PC-3 (cell line): ENCODE results near the gene SVBP. TPM values are rescaled to one million over a fixed set of nuclear protein-coding genes. Genes with fewer than 3 reads are reported as not detected.

Source experiments
- ATAC-seq: fragments of 200-7000 bp; cut with Tn5 transposase; 2 replicates; pipeline ENCODE4 v1.9.1; 2020; ENCODE audit warnings: mild to moderate bottlenecking, moderate library complexity
- BruUV-seq: library from RNA; stranded (reverse); fragments of 400-500 nt; replicated peaks from 2 replicates; lab custom pipeline; 2021; lab: Mats Ljungman, UMichigan
- CTCF ChIA-PET: fragments of 300-600 bp; sonication (Branson Sonifier 250); formaldehyde crosslinking; loops from one replicate; lab custom pipeline; 2022; ENCODE audit warnings: antibody characterized with exemption; lab: Charles Lee
- POLR2A ChIA-PET: fragments of 300-600 bp; sonication (Branson Sonifier 250); formaldehyde crosslinking; loops from one replicate; lab custom pipeline; 2022; ENCODE audit warnings: antibody characterized with exemption; ENCODE audit not compliant: unreplicated experiment; lab: Charles Lee
- DNase-seq: peaks from one replicate; pipeline ENCODE4 v3.0.0-alpha.2; 2015
- H2AFZ ChIP-seq: fragments of 300-600 bp; sonication (generic); 2 replicates; pipeline ENCODE4 v1.6.0; 2016; ENCODE audit warnings: antibody characterized with exemption, low read length
- H3F3A ChIP-seq: fragments of 300-600 bp; sonication (generic); one replicate; pipeline ENCODE4 v1.6.0; 2017; ENCODE audit warnings: antibody characterized with exemption, low read length, control low read depth, mild to moderate bottlenecking; ENCODE audit not compliant: unreplicated experiment
- H3K27ac ChIP-seq: fragments of 300-600 bp; sonication (generic); 2 replicates; pipeline ENCODE4 v1.5.1; 2016; ENCODE audit warnings: mild to moderate bottlenecking, low read length
- H3K27me3 ChIP-seq: fragments of 300-600 bp; sonication (generic); 2 replicates; pipeline ENCODE4 v1.6.1; 2016; ENCODE audit warnings: low read length, mixed read lengths
- H3K36me3 ChIP-seq: fragments of 300-600 bp; sonication (generic); 2 replicates; pipeline ENCODE4 v1.6.1; 2016; ENCODE audit warnings: low read depth, mixed run types, low read length, mixed read lengths
- H3K4me1 ChIP-seq: fragments of 300-600 bp; sonication (generic); 2 replicates; pipeline ENCODE4 v1.5.1; 2016; ENCODE audit warnings: low read length; ENCODE audit not compliant: insufficient read depth
- H3K4me2 ChIP-seq: fragments of 300-600 bp; sonication (generic); 2 replicates; pipeline ENCODE4 v1.6.0; 2016; ENCODE audit warnings: low read length
- H3K4me3 ChIP-seq: fragments of 300-600 bp; sonication (generic); 2 replicates; pipeline ENCODE4 v1.5.1; 2016; ENCODE audit warnings: mild to moderate bottlenecking, low read length, mixed read lengths
- H3K79me2 ChIP-seq: fragments of 300-600 bp; sonication (generic); 2 replicates; pipeline ENCODE4 v1.6.1; 2017; ENCODE audit warnings: low read length, mixed read lengths
- H3K9ac ChIP-seq: fragments of 300-600 bp; sonication (generic); 2 replicates; pipeline ENCODE4 v1.6.0; 2016; ENCODE audit warnings: mild to moderate bottlenecking, low read length
- H3K9me2 ChIP-seq: fragments of 300-600 bp; sonication (generic); replicated peaks from 2 replicates; pipeline ENCODE4 v1.6.1; 2016; ENCODE audit warnings: mixed run types, low read length, mixed read lengths
- H3K9me3 ChIP-seq: fragments of 300-600 bp; sonication (generic); 2 replicates; pipeline ENCODE4 v1.6.1; 2016; ENCODE audit warnings: low read length, mixed read lengths
- H4K20me1 ChIP-seq: fragments of 300-600 bp; sonication (generic); 2 replicates; pipeline ENCODE4 v1.6.1; 2016; ENCODE audit warnings: low read length, mixed read lengths
- EZH2 ChIP-seq: fragments of 300-600 bp; sonication (generic); IDR thresholded peaks from one replicate; pipeline ENCODE4 v1.6.1; 2017; ENCODE audit warnings: antibody characterized with exemption, mild to moderate bottlenecking, low read length; ENCODE audit not compliant: unreplicated experiment
- EZH2phosphoT487 ChIP-seq: fragments of 300-600 bp; sonication (generic); IDR thresholded peaks from 2 replicates; pipeline ENCODE4 v1.6.1; 2018; ENCODE audit warnings: mild to moderate bottlenecking, antibody characterized with exemption, low read length, borderline replicate concordance
- intact Hi-C: fragments of 100-400 bp; cut with micrococcal nuclease; formaldehyde crosslinking; loops from 2 replicates; pipeline ENCODE4 v1.9.0; 2023
- total RNA-seq: library from RNA; depleted of rRNA; stranded (reverse); fragments of >200 nt; gene quantifications from 2 replicates; pipeline ENCODE4 v1.2.3, GENCODE V29; 2014
- TF ChIP-seq, protein P1 (sequence below): fragments of 300-600 bp; sonication (generic); conservative IDR thresholded peaks from 2 replicates; pipeline ENCODE4 v1.5.1; 2017; ENCODE audit warnings: antibody characterized with exemption, low read depth, mild to moderate bottlenecking, low read length

The SVBP gene
- total RNA-seq, 1 experiment from 2014 or later = 39.7 TPM

- Histone ChIP-seq H3K36me3 (peaks cover 28% of the 10 kb centered on the region), H3K4me2 (no peak overlapping the region), H2AFZ (no peak overlapping the region), H4K20me1 (no peaks in the 10 kb centered on the region), H3F3A (no peaks in the 10 kb centered on the region), H3K9me3 (no peaks in the 10 kb centered on the region), H3K27ac (no peak overlapping the region), H3K27me3 (no peaks in the 10 kb centered on the region), H3K4me3 (no peak overlapping the region), H3K79me2 (peaks cover 14% of the 10 kb centered on the region), H3K4me1 (no peaks in the 10 kb centered on the region), H3K9me2 (no peaks in the 10 kb centered on the region), H3K9ac (no peak overlapping the region)
- ChIA-PET POLR2A (interaction anchor here (0.6 kb wide), 1 partner anchor 40 kb away, joined by 4 read pairs; the partner anchor contains the start of gene ERMAP), CTCF (no interaction called here)
- BruUV-seq = no TSS peak
- no peak for TF ChIP-seq EZH2
- TF ChIP-seq EZH2phosphoT487 = no peak
- TF ChIP-seq, protein P1, sequence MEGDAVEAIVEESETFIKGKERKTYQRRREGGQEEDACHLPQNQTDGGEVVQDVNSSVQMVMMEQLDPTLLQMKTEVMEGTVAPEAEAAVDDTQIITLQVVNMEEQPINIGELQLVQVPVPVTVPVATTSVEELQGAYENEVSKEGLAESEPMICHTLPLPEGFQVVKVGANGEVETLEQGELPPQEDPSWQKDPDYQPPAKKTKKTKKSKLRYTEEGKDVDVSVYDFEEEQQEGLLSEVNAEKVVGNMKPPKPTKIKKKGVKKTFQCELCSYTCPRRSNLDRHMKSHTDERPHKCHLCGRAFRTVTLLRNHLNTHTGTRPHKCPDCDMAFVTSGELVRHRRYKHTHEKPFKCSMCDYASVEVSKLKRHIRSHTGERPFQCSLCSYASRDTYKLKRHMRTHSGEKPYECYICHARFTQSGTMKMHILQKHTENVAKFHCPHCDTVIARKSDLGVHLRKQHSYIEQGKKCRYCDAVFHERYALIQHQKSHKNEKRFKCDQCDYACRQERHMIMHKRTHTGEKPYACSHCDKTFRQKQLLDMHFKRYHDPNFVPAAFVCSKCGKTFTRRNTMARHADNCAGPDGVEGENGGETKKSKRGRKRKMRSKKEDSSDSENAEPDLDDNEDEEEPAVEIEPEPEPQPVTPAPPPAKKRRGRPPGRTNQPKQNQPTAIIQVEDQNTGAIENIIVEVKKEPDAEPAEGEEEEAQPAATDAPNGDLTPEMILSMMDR = no peak
- intact Hi-C loops = no loop called here
- ATAC-seq (no peak), DNase-seq (no peak)
Observed at GRCh38 chr1:42776502-42776901, 40.7 kb downstream of the SVBP start.

DNA sequence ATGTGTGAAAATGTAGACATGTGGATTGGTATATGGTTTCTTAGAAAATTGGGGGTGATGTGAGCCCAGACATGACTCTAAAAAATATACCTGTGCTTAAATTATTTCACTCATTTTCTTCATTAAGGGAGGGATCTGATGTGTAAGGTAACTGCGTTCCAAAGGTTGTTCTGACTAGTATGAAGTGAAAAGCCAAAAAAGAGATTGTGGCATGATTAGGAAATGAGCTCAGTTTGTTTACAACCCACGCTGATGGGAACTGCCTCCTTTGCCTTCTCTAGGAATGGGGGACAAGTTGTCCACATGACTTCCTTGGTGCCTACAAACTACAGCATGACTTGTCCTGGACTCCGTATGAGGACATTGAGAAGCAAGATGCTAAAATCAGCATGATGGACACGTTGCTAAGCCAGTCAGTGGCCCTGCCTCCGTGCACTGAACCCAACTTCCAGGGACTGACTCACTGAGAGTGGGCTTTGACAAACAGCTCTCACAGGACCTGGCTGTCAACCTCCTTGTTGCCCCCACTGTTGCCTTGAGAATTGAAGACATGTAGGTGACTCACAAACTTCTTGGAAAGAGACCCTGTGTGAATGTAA, 42.2 kb downstream of the SVBP start:
- H3K27ac ChIP-seq = no peak overlapping the region
- H3K36me3 ChIP-seq = peaks cover 31% of the 10 kb centered on the region
- H3K9me3 ChIP-seq = no peaks in the 10 kb centered on the region
- no peaks in the 10 kb centered on the region for H3F3A ChIP-seq
- no TSS peak for BruUV-seq
- ChIA-PET POLR2A (no interaction called here), CTCF (no interaction called here)
- no peaks in the 10 kb centered on the region for H3K4me1 ChIP-seq
- H3K9me2 ChIP-seq = no peaks in the 10 kb centered on the region
- no peak for ATAC-seq
- H3K9ac ChIP-seq = no peak overlapping the region
- no peak overlapping the region for H2AFZ ChIP-seq
- DNase-seq = no peak
- intact Hi-C loops = no loop called here
- TF ChIP-seq EZH2 (no peak), EZH2phosphoT487 (no peak)
- TF ChIP-seq, protein P1 = no peak
- H3K4me2 ChIP-seq = no peak overlapping the region
- H4K20me1 ChIP-seq = no peaks in the 10 kb centered on the region
- no peak overlapping the region for H3K4me3 ChIP-seq
- peaks cover 28% of the 10 kb centered on the region for H3K79me2 ChIP-seq
- no peaks in the 10 kb centered on the region for H3K27me3 ChIP-seq

DNA sequence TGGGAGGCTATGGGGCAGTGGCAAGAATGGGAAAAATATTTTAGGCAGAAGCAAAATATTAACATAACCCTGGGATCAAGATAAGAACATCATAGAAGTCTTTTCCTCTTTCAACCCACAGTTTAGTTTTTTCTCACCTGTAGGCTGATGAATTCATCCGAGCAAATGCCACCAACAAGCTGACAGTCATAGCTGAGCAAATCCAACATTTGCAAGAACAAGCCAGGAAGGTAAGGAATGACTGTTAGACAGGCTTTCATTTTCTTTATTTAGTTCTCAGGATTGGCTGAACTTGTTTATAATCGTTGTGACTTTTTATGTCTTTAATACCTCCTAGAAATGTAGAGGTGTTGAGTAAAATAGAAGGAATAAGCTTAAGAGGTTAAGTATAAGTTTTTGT, 43.8 kb downstream of the SVBP start:
- ATAC-seq = no peak
- peaks cover 29% of the 10 kb centered on the region for H3K36me3 ChIP-seq
- BruUV-seq = no TSS peak

More for the DNA sequence above, 43.8 kb downstream of the SVBP start:
- Histone ChIP-seq H3K27me3 (no peaks in the 10 kb centered on the region), H3K4me1 (peaks cover 3% of the 10 kb centered on the region), H3K27ac (no peak overlapping the region), H3K9me2 (no peaks in the 10 kb centered on the region), H3K4me2 (no peak overlapping the region), H3K9me3 (no peaks in the 10 kb centered on the region), H3F3A (no peaks in the 10 kb centered on the region), H3K9ac (no peak overlapping the region), H4K20me1 (no peaks in the 10 kb centered on the region), H3K79me2 (peaks cover 44% of the 10 kb centered on the region), H3K4me3 (no peak overlapping the region), H2AFZ (no peak overlapping the region)
- ChIA-PET CTCF (no interaction called here), POLR2A (interaction anchor here (0.6 kb wide), 1 partner anchor 235 kb away, joined by 8 read pairs; no protein-coding TSS in a partner anchor)
- DNase-seq = no peak
- TF ChIP-seq EZH2 = no peak
- no peak for TF ChIP-seq EZH2phosphoT487
- intact Hi-C loops = no loop called here
